HCT116 (cell line): ENCODE measurements around the gene ADGRF5. TPM values are rescaled to one million over a fixed set of nuclear protein-coding genes. Genes with fewer than 3 reads are reported as not detected.

ENCODE experiments used
- ATAC-seq: fragments of 200-7000 bp; cut with Tn5 transposase; 2 replicates; pipeline ENCODE4 v1.9.1; 2020; ENCODE audit warnings: mild to moderate bottlenecking, moderate library complexity
- BruUV-seq: library from RNA; stranded (reverse); fragments of 400-500 nt; replicated peaks from 2 replicates; lab custom pipeline; 2021; lab: Mats Ljungman, UMichigan
- CTCF ChIA-PET: fragments of 300-600 bp; sonication (Branson Sonifier 250); formaldehyde crosslinking; loops from one replicate; lab custom pipeline; 2021; ENCODE audit warnings: antibody characterized with exemption; lab: Charles Lee
- POLR2A ChIA-PET: fragments of 300-600, 350-600 bp; sonication (Branson Sonifier 250); formaldehyde crosslinking; loops from one replicate; lab custom pipeline; 2021; ENCODE audit warnings: antibody characterized with exemption; lab: Charles Lee
- RAD21 ChIA-PET, 2 experiments: fragments of 300-600 bp; sonication (Branson Sonifier 250); formaldehyde crosslinking; loops; one replicate each; lab custom pipeline; 2023; ENCODE audit warnings: low total read pairs in 2 of 2; ENCODE audit not compliant: uncharacterized antibody in 2 of 2, unreplicated experiment in 2 of 2, low non-redundant PET in 1 of 2; lab: Charles Lee
- DNase-seq: peaks from one replicate; pipeline ENCODE4 v3.0.0-alpha.2; 2010; ENCODE audit warnings: low read depth, low spot score
- H2AFZ ChIP-seq: fragments of 200-600 bp; shearing (Covaris generic), sonication (generic); 2 replicates; pipeline ENCODE4 v1.6.1; 2017; ENCODE audit warnings: low read depth, mixed run types, mixed read lengths, antibody characterized with exemption, low read length; ENCODE audit not compliant: poor library complexity, severe bottlenecking
- H3K27ac ChIP-seq: 2 replicates; pipeline ENCODE4 v1.5.1; 2012; ENCODE audit warnings: low read depth, low read length
- H3K27me3 ChIP-seq: fragments of 200-600 bp; sonication (generic); 2 replicates; pipeline ENCODE4 v1.6.1; 2016; ENCODE audit warnings: mixed run types, low read length, mixed read lengths; ENCODE audit not compliant: insufficient read depth
- H3K36me3 ChIP-seq, 2 experiments: fragments of 200-500 bp in 1 of 2; fragments of 200-600 bp in 1 of 2; sonication (Bioruptor generic) in 1 of 2; sonication (generic) in 1 of 2; 2 replicates each; pipeline versions ENCODE4 v1.5.1 to v1.6.1; 2014 to 2016; ENCODE audit warnings: low read length in 2 of 2, inconsistent platforms in 1 of 2, mixed read lengths in 1 of 2, mixed run types in 1 of 2; ENCODE audit not compliant: insufficient read depth in 2 of 2, control insufficient read depth in 1 of 2
- H3K4me1 ChIP-seq, 2 experiments: fragments of 200-600 bp in 1 of 2; sonication (generic) in 1 of 2; 2 replicates each; pipeline versions ENCODE4 v1.5.1 to v1.6.1; 2012 to 2017; ENCODE audit warnings: low read length in 2 of 2, inconsistent platforms in 1 of 2, mild to moderate bottlenecking in 1 of 2, mixed read lengths in 1 of 2, mixed run types in 1 of 2, moderate library complexity in 1 of 2; ENCODE audit not compliant: insufficient read depth in 2 of 2, control insufficient read depth in 1 of 2
- H3K4me2 ChIP-seq: fragments of 200-600 bp; sonication (generic); 2 replicates; pipeline ENCODE4 v1.6.1; 2017; ENCODE audit warnings: mixed run types, low read length, mixed read lengths
- H3K4me3 ChIP-seq, 2 experiments: fragments of 200-600 bp in 1 of 2; sonication (generic) in 1 of 2; replicated peaks in 1 of 2; 2 replicates each; pipeline ENCODE4 v1.5.1; 2011 to 2016; ENCODE audit warnings: low read length in 2 of 2, control low read depth in 1 of 2, low read depth in 1 of 2, mild to moderate bottlenecking in 1 of 2, mixed read lengths in 1 of 2, mixed run types in 1 of 2
- H3K79me2 ChIP-seq: fragments of 200-600 bp; sonication (generic); 2 replicates; pipeline ENCODE4 v1.6.1; 2017; ENCODE audit warnings: mild to moderate bottlenecking, mixed run types, low read length, moderate library complexity, mixed read lengths; ENCODE audit not compliant: insufficient read depth
- H3K9ac ChIP-seq: fragments of 200-600 bp; sonication (generic); 2 replicates; pipeline ENCODE4 v1.6.1; 2016; ENCODE audit warnings: low read length, mixed read lengths
- H3K9me2 ChIP-seq: fragments of 200-600 bp; sonication (generic), shearing (Covaris generic); 2 replicates; pipeline ENCODE4 v1.6.1; 2017; ENCODE audit warnings: mixed run types, mild to moderate bottlenecking, moderate library complexity; ENCODE audit not compliant: insufficient read depth
- H3K9me3 ChIP-seq, 2 experiments: fragments of 200-500 bp in 1 of 2; fragments of 200-600 bp in 1 of 2; sonication (Bioruptor generic) in 1 of 2; sonication (generic) in 1 of 2; 2 replicates each; pipeline ENCODE4 v1.6.1; 2014 to 2017; ENCODE audit warnings: low read length in 2 of 2, mixed read lengths in 2 of 2, inconsistent platforms in 1 of 2, low read depth in 1 of 2, mild to moderate bottlenecking in 1 of 2, mixed run types in 1 of 2, moderate library complexity in 1 of 2; ENCODE audit not compliant: control insufficient read depth in 1 of 2, insufficient read depth in 1 of 2
- H4K20me1 ChIP-seq: fragments of 200-600 bp; sonication (generic), shearing (Covaris generic); 2 replicates; pipeline ENCODE4 v1.6.1; 2017; ENCODE audit warnings: mixed run types, mild to moderate bottlenecking, moderate library complexity; ENCODE audit not compliant: insufficient read depth
- CTCF ChIP-seq, 3 experiments: fragments of 200-600 bp in 1 of 3; sonication (generic) in 1 of 3; IDR thresholded peaks in 2 of 3; conservative IDR thresholded peaks in 1 of 3; 2 replicates each; pipeline ENCODE4 v1.5.1; 2012 to 2017; ENCODE audit warnings: low read depth in 2 of 3, low read length in 2 of 3, antibody characterized with exemption in 1 of 3, borderline replicate concordance in 1 of 3, control low read depth in 1 of 3, mild to moderate bottlenecking in 1 of 3, mixed read lengths in 1 of 3, mixed run types in 1 of 3, moderate library complexity in 1 of 3; ENCODE audit not compliant: insufficient read depth in 1 of 3
- EGR1 ChIP-seq: IDR thresholded peaks from 2 replicates; pipeline ENCODE4 v1.6.1; 2012; ENCODE audit warnings: low read depth
- EZH2phosphoT487 ChIP-seq: fragments of 200-600 bp; IDR thresholded peaks from 2 replicates; pipeline ENCODE4 v1.6.1; 2018; ENCODE audit warnings: antibody characterized with exemption, borderline replicate concordance
- FOSL1 ChIP-seq: IDR thresholded peaks from 2 replicates; pipeline ENCODE4 v1.6.1; 2012; ENCODE audit warnings: low read depth
- JUND ChIP-seq: IDR thresholded peaks from 2 replicates; pipeline ENCODE4 v1.6.1; 2012
- MAX ChIP-seq: IDR thresholded peaks from 2 replicates; pipeline ENCODE4 v1.6.1; 2012
- POLR2A ChIP-seq: IDR thresholded peaks from 2 replicates; pipeline ENCODE4 v1.7.0; 2011; ENCODE audit warnings: borderline replicate concordance; ENCODE audit not compliant: insufficient read depth, insufficient read length; ENCODE audit errors: extremely low read depth
- POLR2AphosphoS5 ChIP-seq: IDR thresholded peaks from 2 replicates; pipeline ENCODE4 v1.6.1; 2011; ENCODE audit warnings: mild to moderate bottlenecking, low read depth, low read length, moderate library complexity
- SIN3A ChIP-seq: IDR thresholded peaks from 2 replicates; pipeline ENCODE4 v1.6.1; 2012; ENCODE audit warnings: low read depth
- SP1 ChIP-seq: IDR thresholded peaks from 2 replicates; pipeline ENCODE4 v1.6.1; 2012; ENCODE audit warnings: low read depth
- SRF ChIP-seq: IDR thresholded peaks from 2 replicates; pipeline ENCODE4 v1.6.1; 2012; ENCODE audit warnings: low read depth
- TCF7L2 ChIP-seq: IDR thresholded peaks from 2 replicates; pipeline ENCODE4 v1.7.0; 2011; ENCODE audit warnings: borderline replicate concordance, inconsistent platforms; ENCODE audit not compliant: insufficient read depth, insufficient read length; ENCODE audit errors: extremely low read depth
- YY1 ChIP-seq: IDR thresholded peaks from 2 replicates; pipeline ENCODE4 v1.6.1; 2011; ENCODE audit warnings: low read length, low read depth, moderate library complexity, mild to moderate bottlenecking; ENCODE audit not compliant: insufficient replicate concordance; ENCODE audit errors: extremely low read depth
- ZBTB33 ChIP-seq: IDR thresholded peaks from 2 replicates; pipeline ENCODE4 v1.6.1; 2011; ENCODE audit warnings: mild to moderate bottlenecking, low read length, moderate library complexity; ENCODE audit not compliant: insufficient replicate concordance; ENCODE audit errors: extremely low read depth
- ZFX ChIP-seq: fragments of 450-650 bp; IDR thresholded peaks from 2 replicates; pipeline ENCODE4 v1.6.1; 2017
- ZNF274 ChIP-seq: fragments of 200-500 bp; sonication (Bioruptor generic); IDR thresholded peaks from 2 replicates; pipeline ENCODE4 v1.6.1; 2014; ENCODE audit warnings: mild to moderate bottlenecking, low read depth, low read length, inconsistent platforms
- intact Hi-C: fragments of 100-400 bp; cut with micrococcal nuclease; formaldehyde crosslinking; loops from 2 replicates; pipeline ENCODE4 v1.10.0; 2022
- total RNA-seq: library from RNA; stranded (reverse); gene quantifications from one replicate; pipeline ENCODE4 v1.2.1, GENCODE V29; 2021; ENCODE audit not compliant: unreplicated experiment
- TF ChIP-seq, protein P1 (sequence below): IDR thresholded peaks from 2 replicates; pipeline ENCODE4 v1.6.1; 2012; ENCODE audit warnings: low read depth

ADGRF5 gene
- total RNA-seq, 1 experiment from 2014 or later: 0.17 TPM

- DNase-seq (no peak), ATAC-seq (no peak)
- Histone ChIP-seq H3K79me2 (no peaks in the 10 kb centered on the region), H3K4me1 (no peaks in the 10 kb centered on the region), H3K36me3 (no peaks in the 10 kb centered on the region), H3K9me3 (no peaks in the 10 kb centered on the region), H3K27me3 (no peaks in the 10 kb centered on the region), H3K4me2 (no peak overlapping the region), H3K9ac (no peak overlapping the region), H3K9me2 (no peaks in the 10 kb centered on the region), H4K20me1 (no peaks in the 10 kb centered on the region), H3K4me3 (no peak overlapping the region), H2AFZ (no peak overlapping the region)
- BruUV-seq: no TSS peak
- POLR2A ChIA-PET: no interaction called here
- intact Hi-C loops: no loop called here
- RAD21 ChIA-PET: no interaction called here
- TF ChIP-seq SRF (no peak), ZBTB33 (no peak), TCF7L2 (no peak), CTCF (IDR thresholded peaks at IDR 0.05 in 2 of 3, conservative IDR thresholded peaks at IDR 0.05 in 1 of 3; ENCODE audit: borderline replicate concordance in 1 of 3, insufficient read depth in 1 of 3, low read depth in 2 of 3, low read length in 2 of 3) (no peak), POLR2AphosphoS5 (no peak), ZNF274 (no peak), YY1 (no peak), MAX (no peak), EGR1 (no peak), ZFX (no peak), JUND (no peak), EZH2phosphoT487 (no peak), SP1 (no peak), FOSL1 (no peak), POLR2A (no peak), SIN3A (no peak)
- TF ChIP-seq, protein P1, sequence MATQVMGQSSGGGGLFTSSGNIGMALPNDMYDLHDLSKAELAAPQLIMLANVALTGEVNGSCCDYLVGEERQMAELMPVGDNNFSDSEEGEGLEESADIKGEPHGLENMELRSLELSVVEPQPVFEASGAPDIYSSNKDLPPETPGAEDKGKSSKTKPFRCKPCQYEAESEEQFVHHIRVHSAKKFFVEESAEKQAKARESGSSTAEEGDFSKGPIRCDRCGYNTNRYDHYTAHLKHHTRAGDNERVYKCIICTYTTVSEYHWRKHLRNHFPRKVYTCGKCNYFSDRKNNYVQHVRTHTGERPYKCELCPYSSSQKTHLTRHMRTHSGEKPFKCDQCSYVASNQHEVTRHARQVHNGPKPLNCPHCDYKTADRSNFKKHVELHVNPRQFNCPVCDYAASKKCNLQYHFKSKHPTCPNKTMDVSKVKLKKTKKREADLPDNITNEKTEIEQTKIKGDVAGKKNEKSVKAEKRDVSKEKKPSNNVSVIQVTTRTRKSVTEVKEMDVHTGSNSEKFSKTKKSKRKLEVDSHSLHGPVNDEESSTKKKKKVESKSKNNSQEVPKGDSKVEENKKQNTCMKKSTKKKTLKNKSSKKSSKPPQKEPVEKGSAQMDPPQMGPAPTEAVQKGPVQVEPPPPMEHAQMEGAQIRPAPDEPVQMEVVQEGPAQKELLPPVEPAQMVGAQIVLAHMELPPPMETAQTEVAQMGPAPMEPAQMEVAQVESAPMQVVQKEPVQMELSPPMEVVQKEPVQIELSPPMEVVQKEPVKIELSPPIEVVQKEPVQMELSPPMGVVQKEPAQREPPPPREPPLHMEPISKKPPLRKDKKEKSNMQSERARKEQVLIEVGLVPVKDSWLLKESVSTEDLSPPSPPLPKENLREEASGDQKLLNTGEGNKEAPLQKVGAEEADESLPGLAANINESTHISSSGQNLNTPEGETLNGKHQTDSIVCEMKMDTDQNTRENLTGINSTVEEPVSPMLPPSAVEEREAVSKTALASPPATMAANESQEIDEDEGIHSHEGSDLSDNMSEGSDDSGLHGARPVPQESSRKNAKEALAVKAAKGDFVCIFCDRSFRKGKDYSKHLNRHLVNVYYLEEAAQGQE: no peak
- TF ChIP-seq, all 23 proteins: peak for 0
- H3K27ac ChIP-seq: no peak overlapping the region
- CTCF ChIA-PET: no interaction called here
Observed at GRCh38 chr6:46953921-46954320, 32.2 kb upstream of the ADGRF5 start.
